A549 (cell line): ENCODE results near the gene FAM149B1. TPM values are rescaled to one million over a fixed set of nuclear protein-coding genes. Genes with fewer than 3 reads are reported as not detected.
"Not testable (repeated sequence)": the region's sequence is repeated elsewhere in the genome, so short reads cannot be mapped to it uniquely, and the experiment has no call there.

ENCODE experiments used
- ATAC-seq, 2 experiments: fragments of 200-7000 bp in 1 of 2; fragments of >200 bp in 1 of 2; cut with Nextera tagmentation in 1 of 2; cut with Tn5 transposase in 1 of 2; 3 replicates each; pipeline versions ENCODE4 v1.8.0 to v1.9.1; 2018 to 2020; ENCODE audit warnings: mild to moderate bottlenecking in 1 of 2, moderate library complexity in 1 of 2
- CTCF ChIA-PET: fragments of 300-600 bp; sonication (Branson Sonifier 250); formaldehyde crosslinking; extraction: SDS; loops from one replicate; lab custom pipeline; 2021; ENCODE audit warnings: antibody characterized with exemption, inconsistent platforms; lab: Yijun Ruan, JAX
- POLR2A ChIA-PET: fragments of 350-600 bp; formaldehyde crosslinking; extraction: SDS; loops from one replicate; lab custom pipeline; 2021; ENCODE audit warnings: antibody characterized with exemption, inconsistent platforms; lab: Yijun Ruan, JAX
- DNase-seq, 2 experiments: peaks; one replicate each; pipeline versions ENCODE4 v3.0.0 to v3.0.0-alpha.2; 2011 to 2016; ENCODE audit warnings: low read depth in 1 of 2, low spot score in 1 of 2
- FAIRE-seq: peaks from 2 replicates; lab custom pipeline; 2011; peaks lifted over from hg19 to GRCh38; lab: Jason Lieb, UNC
- H3K27ac ChIP-seq, 2 experiments: fragments of >200 bp; sonication (Bioruptor Twin); formaldehyde crosslinking; 3 replicates each; pipeline ENCODE4 v1.5.1; 2016 to 2017
- H3K4me1 ChIP-seq: fragments of >200 bp; sonication (Bioruptor Twin); formaldehyde crosslinking; 3 replicates; pipeline ENCODE4 v1.6.1; 2016
- H3K4me2 ChIP-seq: fragments of >200 bp; sonication (Bioruptor Twin); formaldehyde crosslinking; 3 replicates; pipeline ENCODE4 v1.6.1; 2016
- H3K4me3 ChIP-seq: fragments of >200 bp; sonication (Bioruptor Twin); formaldehyde crosslinking; 3 replicates; pipeline ENCODE4 v1.5.1; 2016
- H3K9me3 ChIP-seq: fragments of >200 bp; sonication (Bioruptor Twin); formaldehyde crosslinking; 3 replicates; pipeline ENCODE4 v1.6.1; 2016
- CBX8 ChIP-seq: fragments of 200-600 bp; sonication (generic); IDR thresholded peaks from 2 replicates; pipeline ENCODE4 v1.6.1; 2016
- CEBPB ChIP-seq, 2 experiments: fragments of >200 bp in 1 of 2; sonication (Bioruptor Twin) in 1 of 2; formaldehyde crosslinking in 1 of 2; IDR thresholded peaks; 2 replicates each; pipeline ENCODE4 v1.6.1; 2012 to 2016
- FOSL2 ChIP-seq, 2 experiments: fragments of 450-650 bp in 1 of 2; fragments of >200 bp in 1 of 2; sonication (Bioruptor Twin) in 1 of 2; formaldehyde crosslinking; IDR thresholded peaks; 2 replicates each; pipeline versions ENCODE4 v1.5.0 to v1.6.1; 2016 to 2020; ENCODE audit warnings: mild to moderate bottlenecking in 1 of 2, moderate library complexity in 1 of 2
- HEYL ChIP-seq: fragments of 250-450 bp; sonication (Bioruptor Pico); IDR thresholded peaks from 2 replicates; pipeline ENCODE4 v1.8.0; 2021; ENCODE audit warnings: mild to moderate bottlenecking, moderate library complexity
- KDM1A ChIP-seq: fragments of 200-600 bp; sonication (generic); IDR thresholded peaks from 2 replicates; pipeline ENCODE4 v1.6.1; 2016; ENCODE audit warnings: low read depth, mild to moderate bottlenecking
- MAFK ChIP-seq: fragments of 450-650 bp; IDR thresholded peaks from 2 replicates; pipeline ENCODE4 v1.6.1; 2014; ENCODE audit not compliant: partially characterized antibody
- RCOR1 ChIP-seq: fragments of 150-350 bp; IDR thresholded peaks from 2 replicates; pipeline ENCODE4 v1.6.1; 2014; ENCODE audit warnings: antibody characterized with exemption, low read length, low read depth
- RFX5 ChIP-seq: fragments of 450-650 bp; IDR thresholded peaks from 2 replicates; pipeline ENCODE4 v1.7.1; 2014; ENCODE audit warnings: antibody characterized with exemption, mild to moderate bottlenecking, moderate library complexity
- ZNF302 ChIP-seq: fragments of 250-450 bp; sonication (Bioruptor Pico); IDR thresholded peaks from 2 replicates; pipeline ENCODE4 v1.9.0; 2021; ENCODE audit warnings: inconsistent platforms, mild to moderate bottlenecking, moderate library complexity
- WGBS: methylation state at CpG from one replicate; pipeline ENCODE4 v1.1.6; 2017; ENCODE audit errors: missing lambda C conversion rate; 5-methylcytosine and 5-hydroxymethylcytosine counted together
- polyA plus RNA-seq, 4 experiments: library from polyadenylated mRNA; depleted of rRNA in 3 of 4; stranded (reverse); fragments of >200 nt; fragmentation: RNase III in 1 of 4; extraction: RNeasy Plus Mini Kit Qiagen cat#74134 plus additional on column Dnase treatment in 1 of 4; gene quantifications; 2 replicates in 3 of 4; 3 replicates in 1 of 4; pipeline ENCODE4 v1.2.3, GENCODE V29; 2011 to 2017
- TF ChIP-seq, protein P1 (sequence below): fragments of 200-600 bp; sonication (generic); IDR thresholded peaks from 2 replicates; pipeline ENCODE4 v1.6.1; 2016; ENCODE audit warnings: antibody characterized with exemption, mild to moderate bottlenecking, moderate library complexity
- TF ChIP-seq, protein P2 (sequence below): fragments of >200 bp; sonication (Bioruptor Twin); formaldehyde crosslinking; IDR thresholded peaks from 3 replicates; pipeline ENCODE4 v1.5.1; 2016
- TF ChIP-seq, protein P3 (sequence below): fragments of 250-450 bp; sonication (Bioruptor Pico); IDR thresholded peaks from 2 replicates; pipeline ENCODE4 v1.5.0; 2021; ENCODE audit warnings: mild to moderate bottlenecking, moderate library complexity, borderline replicate concordance
- TF ChIP-seq, protein P4 (sequence below): fragments of 150-350 bp; IDR thresholded peaks from 2 replicates; pipeline ENCODE4 v1.6.1; 2014; ENCODE audit warnings: low read depth, mild to moderate bottlenecking, low read length

FAM149B1 gene
- polyA plus RNA-seq, 2 of the 4 experiments (the other 2 are of a cell fraction) = 6.9 to 26.7 TPM

DNA sequence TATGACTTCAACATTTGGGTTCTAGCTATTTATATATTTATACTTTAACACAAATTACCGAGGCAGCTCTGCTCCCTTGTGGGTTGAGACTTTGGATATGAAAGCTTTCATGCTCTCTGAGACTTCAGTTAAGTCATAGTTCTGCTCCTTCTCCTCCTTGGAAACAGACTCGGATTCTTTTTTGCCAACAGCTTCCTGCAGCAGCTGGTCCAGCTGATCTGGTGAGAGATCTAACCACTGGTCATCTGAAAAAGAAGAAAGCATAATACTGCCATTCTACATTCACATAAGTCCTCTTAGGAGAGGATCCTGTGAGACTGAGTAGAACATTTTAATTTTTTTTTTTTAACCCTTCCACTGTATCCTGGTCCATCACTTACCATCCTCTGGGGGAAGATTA is 28.7 kb upstream of the FAM149B1 start:
- TF ChIP-seq, protein P1, sequence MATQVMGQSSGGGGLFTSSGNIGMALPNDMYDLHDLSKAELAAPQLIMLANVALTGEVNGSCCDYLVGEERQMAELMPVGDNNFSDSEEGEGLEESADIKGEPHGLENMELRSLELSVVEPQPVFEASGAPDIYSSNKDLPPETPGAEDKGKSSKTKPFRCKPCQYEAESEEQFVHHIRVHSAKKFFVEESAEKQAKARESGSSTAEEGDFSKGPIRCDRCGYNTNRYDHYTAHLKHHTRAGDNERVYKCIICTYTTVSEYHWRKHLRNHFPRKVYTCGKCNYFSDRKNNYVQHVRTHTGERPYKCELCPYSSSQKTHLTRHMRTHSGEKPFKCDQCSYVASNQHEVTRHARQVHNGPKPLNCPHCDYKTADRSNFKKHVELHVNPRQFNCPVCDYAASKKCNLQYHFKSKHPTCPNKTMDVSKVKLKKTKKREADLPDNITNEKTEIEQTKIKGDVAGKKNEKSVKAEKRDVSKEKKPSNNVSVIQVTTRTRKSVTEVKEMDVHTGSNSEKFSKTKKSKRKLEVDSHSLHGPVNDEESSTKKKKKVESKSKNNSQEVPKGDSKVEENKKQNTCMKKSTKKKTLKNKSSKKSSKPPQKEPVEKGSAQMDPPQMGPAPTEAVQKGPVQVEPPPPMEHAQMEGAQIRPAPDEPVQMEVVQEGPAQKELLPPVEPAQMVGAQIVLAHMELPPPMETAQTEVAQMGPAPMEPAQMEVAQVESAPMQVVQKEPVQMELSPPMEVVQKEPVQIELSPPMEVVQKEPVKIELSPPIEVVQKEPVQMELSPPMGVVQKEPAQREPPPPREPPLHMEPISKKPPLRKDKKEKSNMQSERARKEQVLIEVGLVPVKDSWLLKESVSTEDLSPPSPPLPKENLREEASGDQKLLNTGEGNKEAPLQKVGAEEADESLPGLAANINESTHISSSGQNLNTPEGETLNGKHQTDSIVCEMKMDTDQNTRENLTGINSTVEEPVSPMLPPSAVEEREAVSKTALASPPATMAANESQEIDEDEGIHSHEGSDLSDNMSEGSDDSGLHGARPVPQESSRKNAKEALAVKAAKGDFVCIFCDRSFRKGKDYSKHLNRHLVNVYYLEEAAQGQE = no peak
- no peak for TF ChIP-seq CBX8
- TF ChIP-seq, all 56 proteins: peak for 0
- ATAC-seq (no peak), DNase-seq (no peak), FAIRE-seq (no peak)
- peaks cover 12% of the 10 kb centered on the region for H3K4me1 ChIP-seq
- ChIA-PET CTCF (interaction anchor here (0.7 to 1.7 kb wide), 5 partner anchors 14 to 42 kb away, joined by 3 to 11 read pairs (median 4); partner anchors contain the start of gene P4HA1), POLR2A (no interaction called here)
- H3K4me2 ChIP-seq = no peak overlapping the region
- no peaks in the 10 kb centered on the region for H3K9me3 ChIP-seq
- no peak overlapping the region for H3K27ac ChIP-seq
- no peak overlapping the region for H3K4me3 ChIP-seq
- 73% methylated on average over 2 of the region's 2 CpGs for WGBS

DNA sequence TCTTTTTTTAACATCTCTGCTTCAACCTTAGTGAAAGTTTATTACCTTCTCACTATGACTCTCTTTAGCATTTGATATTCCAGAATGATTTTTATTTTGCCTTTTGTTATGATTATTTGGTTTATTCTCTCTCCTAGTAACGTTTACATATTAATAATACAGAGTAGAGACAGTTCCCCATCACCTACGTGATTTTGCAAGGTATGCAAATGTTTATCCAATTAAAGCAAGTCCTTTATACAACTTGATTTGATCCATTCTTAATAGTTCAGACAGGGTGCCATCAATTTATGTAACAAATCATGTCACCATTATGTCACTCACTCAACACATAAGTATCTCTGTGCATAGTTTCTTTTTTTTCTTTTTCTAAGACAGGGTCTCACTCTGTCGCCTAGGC is 26.3 kb upstream of the FAM149B1 start:
- H3K4me1 ChIP-seq = peaks cover 6% of the 10 kb centered on the region
- ATAC-seq (no peak), DNase-seq (no peak), FAIRE-seq (no peak)
- WGBS = 92% methylated on average over 3 of the region's 3 CpGs
- no peaks in the 10 kb centered on the region for H3K9me3 ChIP-seq
- CTCF ChIA-PET = interaction anchor here (1.5 kb wide), 1 partner anchor 777 kb away, joined by 3 read pairs; no protein-coding TSS in a partner anchor
- no peak overlapping the region for H3K27ac ChIP-seq
- TF ChIP-seq MAFK (peak; percentile 58), RFX5 (no peak), FOSL2 (IDR thresholded peaks at IDR 0.05) (no peak), FOSL2 (CRISPR knock-in tag; IDR thresholded peaks at IDR 0.05) (no peak)
- TF ChIP-seq, protein P2, sequence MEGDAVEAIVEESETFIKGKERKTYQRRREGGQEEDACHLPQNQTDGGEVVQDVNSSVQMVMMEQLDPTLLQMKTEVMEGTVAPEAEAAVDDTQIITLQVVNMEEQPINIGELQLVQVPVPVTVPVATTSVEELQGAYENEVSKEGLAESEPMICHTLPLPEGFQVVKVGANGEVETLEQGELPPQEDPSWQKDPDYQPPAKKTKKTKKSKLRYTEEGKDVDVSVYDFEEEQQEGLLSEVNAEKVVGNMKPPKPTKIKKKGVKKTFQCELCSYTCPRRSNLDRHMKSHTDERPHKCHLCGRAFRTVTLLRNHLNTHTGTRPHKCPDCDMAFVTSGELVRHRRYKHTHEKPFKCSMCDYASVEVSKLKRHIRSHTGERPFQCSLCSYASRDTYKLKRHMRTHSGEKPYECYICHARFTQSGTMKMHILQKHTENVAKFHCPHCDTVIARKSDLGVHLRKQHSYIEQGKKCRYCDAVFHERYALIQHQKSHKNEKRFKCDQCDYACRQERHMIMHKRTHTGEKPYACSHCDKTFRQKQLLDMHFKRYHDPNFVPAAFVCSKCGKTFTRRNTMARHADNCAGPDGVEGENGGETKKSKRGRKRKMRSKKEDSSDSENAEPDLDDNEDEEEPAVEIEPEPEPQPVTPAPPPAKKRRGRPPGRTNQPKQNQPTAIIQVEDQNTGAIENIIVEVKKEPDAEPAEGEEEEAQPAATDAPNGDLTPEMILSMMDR = no peak
- TF ChIP-seq, protein P3, sequence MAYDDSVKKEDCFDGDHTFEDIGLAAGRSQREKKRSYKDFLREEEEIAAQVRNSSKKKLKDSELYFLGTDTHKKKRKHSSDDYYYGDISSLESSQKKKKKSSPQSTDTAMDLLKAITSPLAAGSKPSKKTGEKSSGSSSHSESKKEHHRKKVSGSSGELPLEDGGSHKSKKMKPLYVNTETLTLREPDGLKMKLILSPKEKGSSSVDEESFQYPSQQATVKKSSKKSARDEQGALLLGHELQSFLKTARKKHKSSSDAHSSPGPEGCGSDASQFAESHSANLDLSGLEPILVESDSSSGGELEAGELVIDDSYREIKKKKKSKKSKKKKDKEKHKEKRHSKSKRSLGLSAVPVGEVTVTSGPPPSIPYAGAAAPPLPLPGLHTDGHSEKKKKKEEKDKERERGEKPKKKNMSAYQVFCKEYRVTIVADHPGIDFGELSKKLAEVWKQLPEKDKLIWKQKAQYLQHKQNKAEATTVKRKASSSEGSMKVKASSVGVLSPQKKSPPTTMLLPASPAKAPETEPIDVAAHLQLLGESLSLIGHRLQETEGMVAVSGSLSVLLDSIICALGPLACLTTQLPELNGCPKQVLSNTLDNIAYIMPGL (CRISPR knock-in tag) = no peak
- POLR2A ChIA-PET = no interaction called here
- H3K4me2 ChIP-seq = no peak overlapping the region
- no peak overlapping the region for H3K4me3 ChIP-seq

DNA sequence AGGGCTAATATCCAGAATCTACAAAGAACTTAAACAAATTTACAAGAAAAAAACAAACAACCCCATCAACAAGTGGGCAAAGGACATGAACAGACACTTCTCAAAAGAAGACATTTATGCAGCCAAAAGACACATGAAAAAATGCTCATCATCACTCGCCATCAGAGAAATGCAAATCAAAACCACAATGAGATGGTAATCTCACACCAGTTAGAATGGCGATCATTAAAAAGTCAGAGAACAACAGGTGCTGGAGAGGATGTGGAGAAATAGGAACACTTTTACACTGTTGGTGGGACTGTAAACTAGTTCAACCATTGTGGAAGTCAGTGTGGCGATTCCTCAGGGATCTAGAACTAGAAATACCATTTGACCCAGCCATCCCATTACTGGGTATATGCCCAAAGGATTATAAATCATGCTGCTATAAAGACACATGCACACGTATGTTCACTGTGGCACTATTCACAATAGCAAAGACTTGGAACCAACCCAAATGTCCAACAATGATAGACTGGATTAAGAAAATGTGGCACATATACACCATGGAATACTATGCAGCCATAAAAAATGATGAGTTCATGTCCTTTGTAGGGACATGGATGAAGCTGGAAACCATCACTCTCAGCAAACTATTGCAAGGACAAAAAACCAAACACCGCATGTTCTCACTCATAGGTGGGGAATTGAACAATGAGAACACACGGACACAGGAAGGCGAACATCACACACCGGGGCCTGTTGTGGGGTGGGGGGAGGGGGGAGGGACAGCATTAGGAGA is 17.1 kb upstream of the FAM149B1 start:
- H3K4me1 ChIP-seq, ATAC-seq, H3K9me3 ChIP-seq, DNase-seq, H3K4me3 ChIP-seq, POLR2A ChIA-PET, H3K27ac ChIP-seq, CTCF ChIA-PET, H3K4me2 ChIP-seq, FAIRE-seq: not testable (repeated sequence)
- 88% methylated on average over 7 of the region's 8 CpGs for WGBS

DNA sequence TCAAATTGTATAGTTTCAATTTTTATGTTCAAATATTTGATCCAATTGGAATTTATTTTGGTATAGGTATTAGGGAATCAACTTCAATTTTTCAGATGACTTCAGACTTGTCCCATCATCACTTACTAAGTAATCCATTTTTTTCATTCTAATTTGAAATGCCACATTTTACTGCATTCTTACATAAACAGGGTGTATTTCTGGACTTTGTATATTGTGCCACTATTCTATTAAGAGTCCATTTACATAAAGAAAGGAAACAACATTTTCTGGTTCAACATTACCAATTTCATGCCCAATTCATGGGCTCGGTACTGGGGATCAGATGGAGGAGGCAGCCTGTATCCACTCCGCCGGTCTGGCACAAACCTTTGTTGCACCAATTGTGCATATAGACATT is 15.9 kb upstream of the FAM149B1 start:
- CTCF ChIA-PET = interaction anchor here (0.6 to 1.6 kb wide), 3 partner anchors 8 to 203 kb away, joined by 3 to 6 read pairs (median 5); no protein-coding TSS in a partner anchor
- no peak for TF ChIP-seq RCOR1
- TF ChIP-seq KDM1A = no peak
- TF ChIP-seq ZNF302 (CRISPR knock-in tag) = no peak
- no peak for TF ChIP-seq HEYL (CRISPR knock-in tag)
- no peak for TF ChIP-seq CEBPB (IDR thresholded peaks at IDR 0.05)
- TF ChIP-seq FOSL2 (IDR thresholded peaks at IDR 0.05) = no peak
- TF ChIP-seq FOSL2 (CRISPR knock-in tag; IDR thresholded peaks at IDR 0.05) = no peak
- TF ChIP-seq, protein P4, sequence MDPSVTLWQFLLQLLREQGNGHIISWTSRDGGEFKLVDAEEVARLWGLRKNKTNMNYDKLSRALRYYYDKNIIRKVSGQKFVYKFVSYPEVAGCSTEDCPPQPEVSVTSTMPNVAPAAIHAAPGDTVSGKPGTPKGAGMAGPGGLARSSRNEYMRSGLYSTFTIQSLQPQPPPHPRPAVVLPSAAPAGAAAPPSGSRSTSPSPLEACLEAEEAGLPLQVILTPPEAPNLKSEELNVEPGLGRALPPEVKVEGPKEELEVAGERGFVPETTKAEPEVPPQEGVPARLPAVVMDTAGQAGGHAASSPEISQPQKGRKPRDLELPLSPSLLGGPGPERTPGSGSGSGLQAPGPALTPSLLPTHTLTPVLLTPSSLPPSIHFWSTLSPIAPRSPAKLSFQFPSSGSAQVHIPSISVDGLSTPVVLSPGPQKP = no peak
- Histone ChIP-seq H3K4me2 (no peak overlapping the region), H3K27ac (no peak overlapping the region), H3K4me1 (no peaks in the 10 kb centered on the region), H3K9me3 (no peaks in the 10 kb centered on the region), H3K4me3 (no peak overlapping the region)
- DNase-seq (no peak), ATAC-seq (no peak), FAIRE-seq (peak; percentile 23)
- POLR2A ChIA-PET = no interaction called here
- 89% methylated on average over 3 of the region's 3 CpGs for WGBS
